Stomach smooth muscle (tissue), 2 donors: Measurements from ENCODE around the gene AQP6.
"Not testable (repeated sequence)": the region's sequence is repeated elsewhere in the genome, so short reads cannot be mapped to it uniquely, and the experiment has no call there.

Experiments used
- H3K27ac ChIP-seq: one replicate; pipeline ENCODE4 v1.7.0; 2013; ENCODE audit warnings: mild to moderate bottlenecking, low read length, inconsistent platforms
- H3K27me3 ChIP-seq, 2 donors: one replicate each; pipeline ENCODE4 v1.7.0; 2013; ENCODE audit warnings: low read length in 2 of 2; ENCODE audit not compliant: insufficient read depth in 2 of 2, control insufficient read depth in 1 of 2
- H3K36me3 ChIP-seq, 2 donors: one replicate each; pipeline ENCODE4 v1.7.0; 2013; ENCODE audit warnings: low read length in 2 of 2; ENCODE audit not compliant: control insufficient read depth in 2 of 2, insufficient read depth in 2 of 2
- H3K4me1 ChIP-seq: one replicate; pipeline ENCODE4 v1.7.0; 2013; ENCODE audit warnings: low read length; ENCODE audit not compliant: control insufficient read depth, insufficient read depth
- H3K4me3 ChIP-seq, 2 donors: one replicate each; pipeline ENCODE4 v1.7.0; 2013; ENCODE audit warnings: low read length in 2 of 2
- H3K9ac ChIP-seq, 2 donors: one replicate each; pipeline ENCODE4 v1.7.0; 2013; ENCODE audit warnings: low read length in 2 of 2, mild to moderate bottlenecking in 1 of 2
- H3K9me3 ChIP-seq, 2 donors: one replicate each; pipeline ENCODE4 v1.7.0; 2013; ENCODE audit warnings: low read length in 2 of 2; ENCODE audit not compliant: control insufficient read depth in 2 of 2
- donor health status: healthy.
- donor health status: Pancreatic carcinoma.

AQP6 gene

DNA sequence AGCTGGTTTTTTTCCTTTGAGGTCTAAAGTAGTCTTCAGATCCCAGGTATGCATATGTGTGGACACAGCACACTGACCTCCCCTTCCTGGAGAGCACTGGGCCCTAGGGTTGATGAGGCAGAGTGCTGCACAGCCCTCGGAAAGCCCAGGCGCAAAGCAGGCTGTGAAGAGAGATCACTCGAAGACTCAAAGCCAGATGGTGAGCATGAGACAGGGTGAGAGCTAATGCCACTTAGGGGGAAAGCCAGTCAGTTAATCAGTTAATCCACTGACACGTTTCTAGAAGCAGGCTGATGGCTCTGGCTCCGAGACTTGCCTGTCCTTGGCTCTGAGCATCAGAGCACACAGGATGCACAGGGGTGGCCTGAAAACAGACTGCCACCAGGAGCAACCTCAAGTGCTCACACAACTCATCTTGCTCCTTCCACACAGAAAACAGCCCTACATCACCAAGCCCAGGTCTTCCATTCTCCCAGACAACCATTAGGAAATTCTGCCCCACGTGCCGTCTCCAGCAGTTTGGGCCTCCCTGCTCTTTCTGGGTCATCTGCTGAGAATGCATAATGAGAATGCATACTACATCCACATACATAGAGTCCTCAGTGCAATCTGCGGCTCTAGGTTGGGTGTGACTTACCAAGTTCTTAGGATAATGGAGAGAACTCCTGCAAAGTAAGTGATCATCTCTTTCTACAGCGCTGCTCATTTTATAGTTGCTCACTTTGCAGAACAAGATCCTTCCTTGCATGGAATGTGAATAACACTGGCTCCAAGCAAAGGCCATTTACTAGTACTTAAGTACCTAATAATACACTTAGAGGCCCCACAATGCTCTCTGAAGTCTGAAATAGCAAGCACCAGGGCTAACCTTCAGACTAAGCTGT lies 12.0 kb downstream of the AQP6 start:
- Histone ChIP-seq H3K36me3 (no peaks in the 10 kb centered on the region), H3K9ac (no peak overlapping the region), H3K27ac (no peak overlapping the region), H3K4me3 (no peak overlapping the region), H3K27me3 (no peaks in the 10 kb centered on the region), H3K4me1 (peaks cover 22% of the 10 kb centered on the region), H3K9me3 (no peaks in the 10 kb centered on the region)

- Histone ChIP-seq H3K4me1 (peaks cover 22% of the 10 kb centered on the region), H3K9ac (no peak overlapping the region), H3K4me3 (peak overlapping the region in 1 of 2 donors; percentile 8), H3K9me3 (no peaks in the 10 kb centered on the region), H3K36me3 (no peaks in the 10 kb centered on the region), H3K27ac (no peak overlapping the region), H3K27me3 (no peaks in the 10 kb centered on the region)
Observed at GRCh38 chr12:49985981-49986380, 13.2 kb downstream of the AQP6 start.

- H3K9me3 ChIP-seq, H3K4me3 ChIP-seq, H3K27me3 ChIP-seq, H3K9ac ChIP-seq, H3K27ac ChIP-seq, H3K36me3 ChIP-seq: not testable (repeated sequence)
- peaks cover 22% of the 10 kb centered on the region for H3K4me1 ChIP-seq
Observed at GRCh38 chr12:49986476-49986875, 13.7 kb downstream of the AQP6 start.

DNA sequence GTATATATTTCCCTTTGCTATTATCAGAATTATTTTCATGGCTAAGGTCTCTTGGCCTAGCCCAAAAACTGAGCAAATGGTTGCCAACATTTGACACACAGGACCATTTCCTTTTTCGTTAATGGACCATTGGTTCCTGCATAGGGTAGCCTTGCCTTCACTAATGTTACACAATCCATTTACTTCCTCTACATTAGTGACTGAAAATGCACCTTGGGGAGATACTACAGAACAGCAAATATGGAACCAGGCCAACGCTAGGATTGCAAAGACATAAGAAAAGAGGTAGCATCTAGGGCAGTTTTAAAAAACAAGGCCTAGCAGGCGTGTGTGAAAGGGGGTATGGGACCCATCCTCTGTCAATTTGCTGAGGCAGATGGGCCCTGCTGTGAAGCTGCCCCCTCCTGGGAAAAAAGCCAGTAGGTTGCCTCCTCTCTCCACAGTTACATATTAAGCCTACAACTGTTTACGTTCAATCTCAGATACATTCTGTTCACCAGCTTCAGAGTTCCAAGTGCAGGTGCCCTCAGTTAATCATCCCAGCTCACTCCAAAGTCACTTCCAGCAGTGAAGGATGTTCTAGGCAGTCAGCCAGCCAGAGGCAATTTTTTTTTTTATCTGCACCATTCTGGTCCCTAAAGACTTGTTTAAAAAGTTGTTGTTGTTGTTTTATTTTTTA lies 15.0 kb downstream of the AQP6 start:
- Histone ChIP-seq H3K9ac (no peak overlapping the region), H3K36me3 (peaks cover 3 to 5% of the 10 kb centered on the region in 2 donors), H3K9me3 (no peaks in the 10 kb centered on the region), H3K27ac (peak overlapping the region; percentile 53), H3K4me3 (no peak overlapping the region), H3K27me3 (no peaks in the 10 kb centered on the region), H3K4me1 (peaks cover 17% of the 10 kb centered on the region)

DNA sequence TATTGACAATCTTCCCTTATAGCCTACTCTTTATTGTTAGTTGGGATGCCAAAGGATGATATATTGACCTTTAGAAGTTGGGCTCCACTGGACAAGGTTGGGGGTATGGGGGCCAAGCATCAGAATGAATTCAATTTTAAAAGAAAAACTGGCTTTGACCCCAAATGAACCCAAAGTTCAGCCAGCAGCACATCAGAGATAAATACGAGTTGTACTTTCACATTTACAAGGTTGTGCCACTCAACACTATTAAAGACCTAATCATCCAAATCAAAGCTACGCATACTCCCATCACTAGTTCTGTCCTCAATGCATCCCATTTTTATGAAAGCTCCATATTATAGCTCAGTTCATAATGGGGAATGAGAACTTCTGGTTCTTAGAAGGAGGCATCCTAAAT lies 16.7 kb downstream of the AQP6 start:
- not testable (repeated sequence) for H3K4me1 ChIP-seq, H3K4me3 ChIP-seq, H3K27me3 ChIP-seq, H3K27ac ChIP-seq, H3K9me3 ChIP-seq, H3K9ac ChIP-seq
- peaks cover 3 to 11% of the 10 kb centered on the region in 2 donors for H3K36me3 ChIP-seq

GRCh38 chr12:49990273-49990672 lies 17.5 kb downstream of the AQP6 start:
- H3K9me3 ChIP-seq, result no peaks in the 10 kb centered on the region
- no peak overlapping the region for H3K4me3 ChIP-seq
- no peak overlapping the region for H3K27ac ChIP-seq
- H3K4me1 ChIP-seq, result peaks cover 3% of the 10 kb centered on the region
- H3K27me3 ChIP-seq, result no peaks in the 10 kb centered on the region
- no peak overlapping the region for H3K9ac ChIP-seq
- H3K36me3 ChIP-seq, result peaks cover 3 to 11% of the 10 kb centered on the region in 2 donors

DNA sequence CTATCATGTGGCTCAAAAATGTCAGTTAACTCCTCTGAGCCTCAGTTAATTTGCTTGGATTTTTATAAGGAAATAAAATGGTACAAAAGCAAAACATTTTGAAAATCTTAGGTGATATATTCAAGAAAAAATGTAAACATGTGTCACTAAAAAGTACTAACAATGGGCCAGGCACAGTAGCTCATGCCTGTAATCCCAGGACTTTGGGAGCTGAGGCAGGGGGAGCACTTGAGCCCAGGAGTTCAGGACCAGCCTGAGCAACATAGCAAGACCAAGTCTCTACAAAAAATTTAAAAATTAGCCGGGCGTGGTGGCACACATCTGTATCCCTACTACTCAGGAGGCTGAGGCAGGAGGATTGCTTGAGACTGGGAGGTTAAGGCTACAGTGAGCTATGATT lies 25.7 kb downstream of the AQP6 start:
- Histone ChIP-seq H3K27me3 (no peaks in the 10 kb centered on the region), H3K36me3 (peaks cover 0 to 2% of the 10 kb centered on the region in 2 donors), H3K4me3 (no peak overlapping the region), H3K4me1 (peaks cover under 1% of the 10 kb centered on the region), H3K9me3 (no peaks in the 10 kb centered on the region), H3K27ac (no peak overlapping the region), H3K9ac (no peak overlapping the region)

GRCh38 chr12:50003595-50003994 lies 30.8 kb downstream of the AQP6 start:
- H3K9ac ChIP-seq, result no peak overlapping the region
- H3K27ac ChIP-seq, result peak overlapping the region; percentile 77
- no peaks in the 10 kb centered on the region for H3K9me3 ChIP-seq
- no peaks in the 10 kb centered on the region for H3K27me3 ChIP-seq
- peaks cover 17% of the 10 kb centered on the region for H3K4me1 ChIP-seq
- no peaks in the 10 kb centered on the region for H3K36me3 ChIP-seq
- H3K4me3 ChIP-seq, result no peak overlapping the region

DNA sequence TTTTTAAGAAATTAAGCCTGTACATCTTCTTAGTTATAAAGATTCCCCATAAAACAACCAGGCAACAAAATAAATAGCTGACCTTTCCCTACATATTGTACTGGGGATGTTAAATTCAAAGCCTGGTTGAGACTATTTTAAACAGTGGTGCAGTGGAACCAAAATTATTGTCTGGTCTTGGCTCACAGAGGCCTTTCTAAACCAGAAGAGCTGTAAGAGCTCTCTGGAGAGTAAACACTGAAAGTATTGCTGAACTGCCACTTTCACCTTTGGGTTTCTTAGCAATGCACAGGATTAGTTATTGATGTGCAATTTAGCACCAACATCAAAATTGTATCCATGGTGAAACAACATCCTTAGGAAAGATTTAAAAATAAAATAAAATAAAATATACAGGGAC lies 31.9 kb downstream of the AQP6 start:
- peaks cover 17% of the 10 kb centered on the region for H3K4me1 ChIP-seq
- peak overlapping the region in 1 of 2 donors; percentile 13 for H3K9ac ChIP-seq
- H3K27me3 ChIP-seq, result no peaks in the 10 kb centered on the region
- no peaks in the 10 kb centered on the region for H3K36me3 ChIP-seq
- H3K27ac ChIP-seq, result peak overlapping the region; percentile 77
- H3K9me3 ChIP-seq, result no peaks in the 10 kb centered on the region
- no peak overlapping the region for H3K4me3 ChIP-seq

DNA sequence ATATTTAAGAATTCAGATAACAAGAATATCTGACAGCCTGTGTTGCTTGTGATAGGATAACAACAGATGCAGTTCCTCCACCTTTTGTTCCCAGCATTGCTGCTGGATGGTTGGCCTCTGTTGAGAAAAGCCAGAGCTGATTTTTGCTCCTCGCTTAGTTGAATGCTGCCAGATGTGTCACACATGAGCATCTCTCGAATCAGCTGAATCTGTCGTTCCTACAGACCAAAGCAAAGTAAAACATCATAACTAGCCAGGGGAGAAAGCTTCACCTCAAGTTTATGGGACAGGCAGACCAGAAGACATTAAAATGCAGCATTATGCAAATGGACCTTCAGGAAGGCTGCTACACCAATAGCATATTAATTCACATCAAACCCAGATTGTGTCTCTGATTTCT lies 32.4 kb downstream of the AQP6 start:
- Histone ChIP-seq H3K27me3 (no peaks in the 10 kb centered on the region), H3K36me3 (no peaks in the 10 kb centered on the region), H3K9ac (peak overlapping the region in 1 of 2 donors; percentile 7), H3K27ac (peak overlapping the region; percentile 77), H3K4me3 (no peak overlapping the region), H3K4me1 (peaks cover 17% of the 10 kb centered on the region), H3K9me3 (no peaks in the 10 kb centered on the region)

- H3K9me3 ChIP-seq, result no peaks in the 10 kb centered on the region
- H3K9ac ChIP-seq, result no peak overlapping the region
- H3K4me3 ChIP-seq, result peak overlapping the region in 1 of 2 donors; percentile 8
Observed at GRCh38 chr12:50006280-50006679, 33.5 kb downstream of the AQP6 start.

More at GRCh38 chr12:50006280-50006679, 33.5 kb downstream of the AQP6 start:
- Histone ChIP-seq H3K36me3 (no peaks in the 10 kb centered on the region), H3K4me1 (peaks cover 17% of the 10 kb centered on the region), H3K27ac (peak overlapping the region; percentile 77), H3K27me3 (no peaks in the 10 kb centered on the region)
